Stomach (tissue), 9 donors: ENCODE data around the gene CCDC174. TPM values are rescaled to one million over a fixed set of nuclear protein-coding genes. Genes with fewer than 3 reads are reported as not detected.

Source experiments
- DNase-seq, 2 donors: peaks; one replicate each; pipeline versions ENCODE4 v3.0.0 to v3.0.0-alpha.2; 2013 to 2019
- H3K27ac ChIP-seq, 5 donors: fragments of 200-600 bp in 4 of 5; sonication (generic) in 4 of 5; one replicate each; pipeline ENCODE4 v1.5.1; 2013 to 2019; ENCODE audit warnings: mild to moderate bottlenecking in 1 of 5, moderate library complexity in 1 of 5
- H3K27me3 ChIP-seq, 3 donors: fragments of 200-600 bp; sonication (generic); one replicate each; pipeline ENCODE4 v1.5.1; 2017 to 2019; ENCODE audit warnings: mixed run types in 1 of 3
- H3K36me3 ChIP-seq, 4 donors: fragments of 200-600 bp; sonication (generic); 1 replicate in 3 of 4; 2 replicates in 1 of 4; pipeline ENCODE4 v1.5.1; 2016 to 2019
- H3K4me1 ChIP-seq, 4 donors: fragments of 200-600 bp; sonication (generic); one replicate each; pipeline ENCODE4 v1.5.1; 2016 to 2019
- H3K4me3 ChIP-seq, 4 donors: fragments of 200-600 bp; sonication (generic) in 3 of 4; one replicate each; pipeline ENCODE4 v1.5.1; 2016 to 2019; ENCODE audit warnings: mild to moderate bottlenecking in 1 of 4
- H3K9me3 ChIP-seq, 4 donors: fragments of 200-600 bp; sonication (generic); one replicate each; pipeline ENCODE4 v1.5.1; 2016 to 2019
- EP300 ChIP-seq: sonication (generic); formaldehyde crosslinking; IDR thresholded peaks from one replicate; pipeline ENCODE4 v1.6.1; 2017; ENCODE audit warnings: antibody characterized with exemption
- POLR2A ChIP-seq, 4 donors: fragments of 450-650 bp; IDR thresholded peaks; one replicate each; pipeline ENCODE4 v1.6.1; 2016; ENCODE audit warnings: antibody characterized with exemption in 4 of 4, control low read depth in 2 of 4, mild to moderate bottlenecking in 1 of 4, moderate library complexity in 1 of 4
- POLR2AphosphoS5 ChIP-seq, 3 donors: sonication (generic); formaldehyde crosslinking; IDR thresholded peaks; one replicate each; pipeline ENCODE4 v1.6.1; 2016; ENCODE audit warnings: antibody characterized with exemption in 3 of 3
- WGBS, 5 donors: extraction: QIAGEN DNeasy Blood & Tissue Kit in 3 of 5; methylation state at CpG; one replicate each; pipeline versions ENCODE4 v1.1.5 to v1.1.7; 2013 to 2018; 5-methylcytosine and 5-hydroxymethylcytosine counted together
- intact Hi-C: fragments of 100-400 bp; cut with DNase I; formaldehyde crosslinking; loops from one replicate; pipeline ENCODE4 v1.15.1; 2023; ENCODE audit warnings: low total_unique reads
- polyA plus RNA-seq, 3 donors: library from polyadenylated mRNA; stranded (reverse); fragments of 200-250 nt; gene quantifications; one replicate each; pipeline ENCODE4 v1.2.3, GENCODE V29; 2013
- total RNA-seq, 5 donors: library from RNA; depleted of rRNA; stranded (reverse); fragments of >200 nt; gene quantifications; one replicate each; pipeline versions ENCODE4 v1.1.0 to v1.2.3, GENCODE V29; 2014 to 2016
- TF ChIP-seq, protein P1 (sequence below), 7 experiments: fragments of 450-650 bp in 4 of 7; fragments of 200-600 bp in 3 of 7; sonication (generic) in 3 of 7; IDR thresholded peaks; one replicate each; pipeline ENCODE4 v1.5.1; 2016 to 2019; ENCODE audit warnings: antibody characterized with exemption in 7 of 7, control low read depth in 2 of 7, mild to moderate bottlenecking in 1 of 7
- donor health status: healthy with polysubstance abuse.
- donor health status: Bipolar disorder and iron deficiency.
- donor health status: healthy.

CCDC174 gene
- total and polyA plus RNA-seq, 8 donors, result 8.5 to 44.0 (median 19.2) TPM

DNA sequence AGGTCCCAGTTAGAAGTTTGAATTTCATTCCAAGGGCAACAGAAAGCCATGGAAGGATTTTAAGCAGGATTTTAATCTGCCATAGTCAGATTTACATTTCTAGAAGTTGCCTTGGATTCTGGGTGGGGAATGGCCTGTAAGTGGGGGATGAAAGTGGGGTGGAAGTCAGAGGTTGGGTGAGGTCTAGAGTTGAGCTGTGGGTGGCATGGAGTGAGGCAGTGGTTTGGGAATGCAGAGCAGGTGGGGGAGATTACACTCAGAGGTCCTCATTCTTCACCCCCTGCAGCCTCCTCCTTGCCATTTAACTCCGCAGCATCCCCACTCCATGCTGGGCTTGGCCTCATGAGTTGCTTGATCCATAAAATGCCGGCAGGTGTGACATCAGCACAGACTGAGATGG, 32.0 kb upstream of the CCDC174 start:
- Histone ChIP-seq H3K27ac (no peak overlapping the region), H3K27me3 (no peaks in the 10 kb centered on the region), H3K4me3 (no peak overlapping the region), H3K4me1 (peaks cover 0 to 24% (median 11%) of the 10 kb centered on the region in 4 donors), H3K36me3 (no peaks in the 10 kb centered on the region), H3K9me3 (no peaks in the 10 kb centered on the region)
- TF ChIP-seq EP300 (no peak), POLR2AphosphoS5 (IDR thresholded peaks at IDR 0.05) (no peak)
- TF ChIP-seq, protein P1, sequence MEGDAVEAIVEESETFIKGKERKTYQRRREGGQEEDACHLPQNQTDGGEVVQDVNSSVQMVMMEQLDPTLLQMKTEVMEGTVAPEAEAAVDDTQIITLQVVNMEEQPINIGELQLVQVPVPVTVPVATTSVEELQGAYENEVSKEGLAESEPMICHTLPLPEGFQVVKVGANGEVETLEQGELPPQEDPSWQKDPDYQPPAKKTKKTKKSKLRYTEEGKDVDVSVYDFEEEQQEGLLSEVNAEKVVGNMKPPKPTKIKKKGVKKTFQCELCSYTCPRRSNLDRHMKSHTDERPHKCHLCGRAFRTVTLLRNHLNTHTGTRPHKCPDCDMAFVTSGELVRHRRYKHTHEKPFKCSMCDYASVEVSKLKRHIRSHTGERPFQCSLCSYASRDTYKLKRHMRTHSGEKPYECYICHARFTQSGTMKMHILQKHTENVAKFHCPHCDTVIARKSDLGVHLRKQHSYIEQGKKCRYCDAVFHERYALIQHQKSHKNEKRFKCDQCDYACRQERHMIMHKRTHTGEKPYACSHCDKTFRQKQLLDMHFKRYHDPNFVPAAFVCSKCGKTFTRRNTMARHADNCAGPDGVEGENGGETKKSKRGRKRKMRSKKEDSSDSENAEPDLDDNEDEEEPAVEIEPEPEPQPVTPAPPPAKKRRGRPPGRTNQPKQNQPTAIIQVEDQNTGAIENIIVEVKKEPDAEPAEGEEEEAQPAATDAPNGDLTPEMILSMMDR (IDR thresholded peaks at IDR 0.05), result no peak
- intact Hi-C loops, result no loop called here
- no peak for DNase-seq
- WGBS, 5 donors, result 31 to 84% (median 50%) methylated on average over 2 of the region's 2 CpGs

DNA sequence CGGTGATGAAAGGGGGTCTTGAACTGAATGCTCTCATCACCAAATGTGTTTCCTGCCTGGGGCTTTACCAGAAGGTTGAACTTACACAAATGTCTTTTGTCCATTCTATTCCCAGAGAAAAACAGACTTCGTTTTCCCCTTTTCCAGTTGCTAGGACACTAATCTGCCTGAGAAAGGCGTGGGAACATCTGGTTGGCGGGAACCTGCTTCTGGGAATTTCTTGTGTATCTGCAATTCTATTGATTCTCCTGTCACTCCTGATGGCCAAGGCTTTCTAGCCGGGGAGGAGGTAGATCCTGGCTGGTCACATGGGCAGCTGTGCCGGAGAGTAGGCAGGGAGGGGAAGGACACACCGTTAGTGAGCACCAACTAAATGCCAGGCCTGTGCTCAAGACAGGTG, 31.1 kb upstream of the CCDC174 start:
- H3K4me1 ChIP-seq, result peaks cover 0 to 24% (median 11%) of the 10 kb centered on the region in 4 donors
- TF ChIP-seq, protein P1 (IDR thresholded peaks at IDR 0.05), result no peak
- TF ChIP-seq POLR2AphosphoS5 (IDR thresholded peaks at IDR 0.05) (no peak), EP300 (no peak), POLR2A (IDR thresholded peaks at IDR 0.05) (no peak)
- H3K9me3 ChIP-seq, result no peaks in the 10 kb centered on the region
- H3K27ac ChIP-seq, result no peak overlapping the region
- H3K36me3 ChIP-seq, result no peaks in the 10 kb centered on the region
- intact Hi-C loops, result no loop called here
- peak in 1 of 2 donors; percentile 43 for DNase-seq
- H3K27me3 ChIP-seq, result no peaks in the 10 kb centered on the region
- no peak overlapping the region for H3K4me3 ChIP-seq
- 38 to 61% (median 50%) methylated on average over 7 of the region's 7 CpGs for WGBS, 5 donors

DNA sequence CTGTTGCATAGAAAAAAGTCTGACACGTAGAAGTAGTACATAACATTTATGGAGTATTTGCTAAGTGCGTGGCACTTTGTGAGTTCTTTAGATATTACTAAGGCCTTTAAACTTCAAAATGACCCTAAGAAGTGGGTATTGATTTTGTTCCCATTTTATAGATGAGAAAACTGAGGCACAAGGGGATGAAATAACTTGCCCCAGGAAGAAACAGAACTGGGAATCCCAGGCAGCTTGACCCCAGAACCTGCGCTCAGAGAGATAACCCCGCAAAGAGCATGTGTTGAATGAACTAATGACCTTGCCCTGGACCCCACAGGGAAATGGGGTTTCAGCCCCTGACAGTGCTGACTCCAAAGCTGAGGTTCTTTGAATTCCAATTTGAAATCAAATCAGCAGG, 30.5 kb upstream of the CCDC174 start:
- no peak overlapping the region for H3K27ac ChIP-seq
- H3K4me3 ChIP-seq, result no peak overlapping the region
- peaks cover 0 to 24% (median 11%) of the 10 kb centered on the region in 4 donors for H3K4me1 ChIP-seq
- H3K27me3 ChIP-seq, result no peaks in the 10 kb centered on the region
- no peak for TF ChIP-seq POLR2AphosphoS5 (IDR thresholded peaks at IDR 0.05)
- TF ChIP-seq, protein P1 (IDR thresholded peaks at IDR 0.05), result no peak
- TF ChIP-seq EP300, result no peak
- TF ChIP-seq POLR2A (IDR thresholded peaks at IDR 0.05), result no peak
- H3K9me3 ChIP-seq, result no peaks in the 10 kb centered on the region
- no peaks in the 10 kb centered on the region for H3K36me3 ChIP-seq
- intact Hi-C loops, result no loop called here
- no peak for DNase-seq
- WGBS, 5 donors, result 79 to 91% (median 84%) methylated on average over 4 of the region's 4 CpGs

DNA sequence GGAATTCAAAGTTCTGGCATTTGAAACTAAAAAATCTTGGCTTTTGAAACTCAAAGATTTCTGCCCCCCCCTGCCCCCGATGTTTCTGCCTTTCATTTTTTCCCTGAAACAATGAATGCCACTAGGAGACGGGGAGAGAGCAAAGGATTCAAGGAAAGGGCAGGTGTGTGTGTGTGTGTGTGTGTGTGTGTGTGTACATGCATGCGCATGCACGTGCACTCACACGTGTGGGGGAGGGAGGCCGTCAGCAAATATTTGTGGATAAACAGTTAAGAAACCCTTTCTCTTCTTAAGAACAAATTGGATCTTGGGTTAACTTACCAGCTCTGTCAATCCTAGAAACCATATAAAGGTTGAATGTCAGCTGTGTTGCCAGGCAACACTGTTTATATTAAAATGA, 29.2 kb upstream of the CCDC174 start:
- WGBS, 5 donors, result 19 to 46% (median 40%) methylated on average over 6 of the region's 6 CpGs
- Histone ChIP-seq H3K27me3 (peaks cover 0 to 5% (median 0%) of the 10 kb centered on the region in 3 donors), H3K9me3 (no peaks in the 10 kb centered on the region), H3K36me3 (no peaks in the 10 kb centered on the region), H3K4me3 (no peak overlapping the region), H3K4me1 (peaks cover 0 to 24% (median 11%) of the 10 kb centered on the region in 4 donors), H3K27ac (peak overlapping the region in 1 of 5 donors; percentile 58)
- peak; percentile 60 to 69 for DNase-seq
- TF ChIP-seq EP300, result no peak
- TF ChIP-seq POLR2AphosphoS5 (IDR thresholded peaks at IDR 0.05), result no peak
- no peak for TF ChIP-seq POLR2A (IDR thresholded peaks at IDR 0.05)
- TF ChIP-seq, protein P1 (IDR thresholded peaks at IDR 0.05), result no peak
- intact Hi-C loops, result no loop called here
